Measurements from ENCODE around the gene CORO2B. TPM values are rescaled to one million over a fixed set of nuclear protein-coding genes. Genes with fewer than 3 reads are reported as not detected.
A peak's percentile ranks its signal among the peaks of the same experiment; 100 is the strongest.

CORO2B gene
- total and polyA plus RNA-seq, 2 experiments from 2014 or later = 2.9 to 3.0 TPM

GRCh38 chr15:68538311-68538710 is 40.5 kb upstream of the CORO2B start:
- no peaks in the 10 kb centered on the region for H3K4me1 ChIP-seq (ENCODE audit: low read depth)
- H3K27ac ChIP-seq = no peak overlapping the region
- no peak for TF ChIP-seq CTCF (IDR thresholded peaks at IDR 0.05; ENCODE audit: low read depth, low read length)
- no peaks in the 10 kb centered on the region for H3K27me3 ChIP-seq
- H3K9me3 ChIP-seq (ENCODE audit: low read depth) = no peaks in the 10 kb centered on the region
- no peak for DNase-seq (ENCODE audit: low read depth in 1 of 2, low spot score in 1 of 2)
- H3K36me3 ChIP-seq = no peaks in the 10 kb centered on the region
- no peak overlapping the region for H3K4me3 ChIP-seq

GRCh38 chr15:68541743-68542142 is 37.0 kb upstream of the CORO2B start:
- no peaks in the 10 kb centered on the region for H3K4me1 ChIP-seq (ENCODE audit: low read depth)
- H3K36me3 ChIP-seq = no peaks in the 10 kb centered on the region
- no peaks in the 10 kb centered on the region for H3K27me3 ChIP-seq
- no peak overlapping the region for H3K27ac ChIP-seq
- no peak for DNase-seq (ENCODE audit: low read depth in 1 of 2, low spot score in 1 of 2)
- no peak for TF ChIP-seq CTCF (IDR thresholded peaks at IDR 0.05; ENCODE audit: low read depth, low read length)
- no peak overlapping the region for H3K4me3 ChIP-seq
- H3K9me3 ChIP-seq (ENCODE audit: low read depth) = no peaks in the 10 kb centered on the region

- Histone ChIP-seq H3K4me1 (ENCODE audit: low read depth) (no peaks in the 10 kb centered on the region), H3K36me3 (no peaks in the 10 kb centered on the region), H3K4me3 (no peak overlapping the region), H3K27me3 (no peaks in the 10 kb centered on the region), H3K9me3 (ENCODE audit: low read depth) (no peaks in the 10 kb centered on the region), H3K27ac (no peak overlapping the region)
- TF ChIP-seq CTCF (IDR thresholded peaks at IDR 0.05; ENCODE audit: low read depth, low read length) = no peak
- DNase-seq (ENCODE audit: low read depth in 1 of 2, low spot score in 1 of 2) = no peak
These were observed 36.4 kb upstream of the CORO2B start for GRCh38 chr15:68542348-68542747.

- no peaks in the 10 kb centered on the region for H3K9me3 ChIP-seq (ENCODE audit: low read depth)
- H3K27me3 ChIP-seq = no peaks in the 10 kb centered on the region
- no peak for DNase-seq (ENCODE audit: low read depth in 1 of 2, low spot score in 1 of 2)
- no peaks in the 10 kb centered on the region for H3K4me1 ChIP-seq (ENCODE audit: low read depth)
- no peak for TF ChIP-seq CTCF (IDR thresholded peaks at IDR 0.05; ENCODE audit: low read depth, low read length)
- no peak overlapping the region for H3K4me3 ChIP-seq
- H3K36me3 ChIP-seq = no peaks in the 10 kb centered on the region
- H3K27ac ChIP-seq = no peak overlapping the region
These were observed 36.0 kb upstream of the CORO2B start for GRCh38 chr15:68542771-68543164.

- Histone ChIP-seq H3K4me1 (ENCODE audit: low read depth) (no peaks in the 10 kb centered on the region), H3K27me3 (no peaks in the 10 kb centered on the region), H3K36me3 (no peaks in the 10 kb centered on the region), H3K27ac (no peak overlapping the region), H3K9me3 (ENCODE audit: low read depth) (no peaks in the 10 kb centered on the region), H3K4me3 (no peak overlapping the region)
- DNase-seq (ENCODE audit: low read depth in 1 of 2, low spot score in 1 of 2) = peak in 1 of 2 donors; percentile 96
- no peak for TF ChIP-seq CTCF (IDR thresholded peaks at IDR 0.05; ENCODE audit: low read depth, low read length)
These were observed 35.4 kb upstream of the CORO2B start for GRCh38 chr15:68543165-68544008.

Measured in cardiac muscle cell (in vitro differentiated cells and primary cell).